Nephron progenitor cell (in vitro differentiated cells): ENCODE data around the gene RFTN1.
A peak's percentile ranks its signal among the peaks of the same experiment; 100 is the strongest.

Source experiments
- DNase-seq: peaks from one replicate; pipeline ENCODE4 v3.0.0; 2021
- H3K27ac Mint-ChIP-seq: 2 replicates; pipeline ENCODE4 v1.8.0; 2021; ENCODE audit warnings: mild to moderate bottlenecking, moderate library complexity, mixed read lengths
- H3K27me3 Mint-ChIP-seq: 2 replicates; pipeline ENCODE4 v1.8.0; 2021; ENCODE audit warnings: mild to moderate bottlenecking, low read depth, mixed read lengths; ENCODE audit not compliant: poor library complexity
- H3K36me3 Mint-ChIP-seq: 2 replicates; pipeline ENCODE4 v1.8.0; 2021; ENCODE audit warnings: low read depth, mixed read lengths
- H3K4me1 Mint-ChIP-seq: 2 replicates; pipeline ENCODE4 v1.8.0; 2021; ENCODE audit warnings: mixed read lengths
- H3K4me3 Mint-ChIP-seq: 2 replicates; pipeline ENCODE4 v1.8.0; 2021; ENCODE audit warnings: mild to moderate bottlenecking, moderate library complexity, mixed read lengths
- H3K9me3 Mint-ChIP-seq: 2 replicates; pipeline ENCODE4 v1.8.0; 2021; ENCODE audit warnings: mild to moderate bottlenecking, moderate library complexity, mixed read lengths
- CTCF ChIP-seq: fragments of 200-600 bp; sonication (generic); IDR thresholded peaks from 2 replicates; pipeline ENCODE4 v1.5.0; 2021; ENCODE audit warnings: antibody characterized with exemption

RFTN1 gene

DNA sequence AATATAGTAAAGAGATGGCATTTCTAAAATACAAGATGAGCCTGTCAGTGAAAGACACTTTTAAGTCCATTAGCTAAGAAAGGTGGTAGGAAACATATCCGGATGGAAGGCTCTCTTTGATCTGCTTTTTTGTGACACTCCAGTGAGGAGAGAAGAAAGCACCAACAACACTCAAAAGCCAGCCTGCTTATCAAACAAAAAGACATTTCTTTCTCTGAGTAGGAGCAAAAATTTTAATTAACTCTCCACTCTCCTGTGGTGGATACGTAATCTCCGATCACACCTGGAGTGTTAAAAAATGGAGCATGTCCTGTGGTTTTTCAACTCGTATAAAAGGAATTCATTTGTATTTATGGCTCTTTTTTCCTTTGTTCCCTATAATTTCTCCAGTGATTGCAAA is 183.1 kb downstream of the RFTN1 start:
- H3K4me3 Mint-ChIP-seq, result no peak overlapping the region
- H3K27ac Mint-ChIP-seq, result peak overlapping the region; percentile 19
- H3K4me1 Mint-ChIP-seq, result peaks cover 27% of the 10 kb centered on the region
- peaks cover 63% of the 10 kb centered on the region for H3K9me3 Mint-ChIP-seq
- H3K27me3 Mint-ChIP-seq, result no peaks in the 10 kb centered on the region
- DNase-seq, result no peak
- TF ChIP-seq CTCF, result no peak
- peaks cover 77% of the 10 kb centered on the region for H3K36me3 Mint-ChIP-seq

- Mint-ChIP-seq H3K4me1 (peaks cover 25% of the 10 kb centered on the region), H3K27me3 (no peaks in the 10 kb centered on the region), H3K27ac (peak overlapping the region; percentile 75), H3K9me3 (peaks cover 58% of the 10 kb centered on the region), H3K4me3 (no peak overlapping the region), H3K36me3 (peaks cover 71% of the 10 kb centered on the region)
- TF ChIP-seq CTCF, result no peak
- no peak for DNase-seq
Measured at GRCh38 chr3:16329826-16330129, 183.7 kb downstream of the RFTN1 start.

GRCh38 chr3:16329036-16329825 is 184.3 kb downstream of the RFTN1 start:
- DNase-seq, result no peak
- H3K4me3 Mint-ChIP-seq, result no peak overlapping the region
- peak overlapping the region; percentile 79 for H3K27ac Mint-ChIP-seq
- peaks cover 66% of the 10 kb centered on the region for H3K36me3 Mint-ChIP-seq
- TF ChIP-seq CTCF, result no peak
- peaks cover 53% of the 10 kb centered on the region for H3K9me3 Mint-ChIP-seq
- no peaks in the 10 kb centered on the region for H3K27me3 Mint-ChIP-seq
- peaks cover 25% of the 10 kb centered on the region for H3K4me1 Mint-ChIP-seq

DNA sequence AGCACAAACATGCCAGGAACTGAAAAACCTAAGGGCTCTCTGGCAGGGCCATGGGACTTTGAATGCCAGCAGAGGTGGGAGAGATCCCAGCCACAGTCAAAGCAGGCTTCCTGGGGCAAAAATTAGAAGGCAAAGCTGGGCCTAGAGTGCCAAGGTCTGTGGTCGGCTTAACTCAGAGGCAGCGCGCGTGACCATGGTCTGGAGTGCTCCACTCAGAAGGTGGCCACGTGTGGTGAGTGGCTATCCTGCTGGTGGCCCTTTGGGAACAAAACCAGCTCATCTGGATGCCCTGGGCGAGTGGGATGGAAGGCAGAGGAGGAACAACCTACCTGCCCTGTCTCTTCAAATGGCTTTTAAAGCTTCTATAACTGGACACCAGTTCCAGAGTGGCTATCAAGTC is 185.4 kb downstream of the RFTN1 start:
- Mint-ChIP-seq H3K27me3 (peaks cover 3% of the 10 kb centered on the region), H3K36me3 (peaks cover 54% of the 10 kb centered on the region), H3K9me3 (peaks cover 45% of the 10 kb centered on the region), H3K27ac (peak overlapping the region; percentile 95), H3K4me3 (no peak overlapping the region), H3K4me1 (peaks cover 25% of the 10 kb centered on the region)
- no peak for TF ChIP-seq CTCF
- no peak for DNase-seq

GRCh38 chr3:16326724-16327349 is 186.7 kb downstream of the RFTN1 start:
- Mint-ChIP-seq H3K9me3 (peaks cover 33% of the 10 kb centered on the region), H3K4me3 (no peak overlapping the region), H3K36me3 (peaks cover 44% of the 10 kb centered on the region), H3K27ac (peak overlapping the region; percentile 22), H3K27me3 (peaks cover 3% of the 10 kb centered on the region), H3K4me1 (peaks cover 20% of the 10 kb centered on the region)
- DNase-seq, result no peak
- TF ChIP-seq CTCF, result no peak

GRCh38 chr3:16325850-16326249 is 187.6 kb downstream of the RFTN1 start:
- no peak for TF ChIP-seq CTCF
- H3K27ac Mint-ChIP-seq, result no peak overlapping the region
- H3K4me1 Mint-ChIP-seq, result peaks cover 20% of the 10 kb centered on the region
- H3K4me3 Mint-ChIP-seq, result no peak overlapping the region
- H3K27me3 Mint-ChIP-seq, result peaks cover 3% of the 10 kb centered on the region
- H3K36me3 Mint-ChIP-seq, result peaks cover 44% of the 10 kb centered on the region
- H3K9me3 Mint-ChIP-seq, result peaks cover 23% of the 10 kb centered on the region
- no peak for DNase-seq
